GM12878 (cell line): ENCODE measurements around the gene PTPN14. TPM values are rescaled to one million over a fixed set of nuclear protein-coding genes. Genes with fewer than 3 reads are reported as not detected.

Experiments
- ATAC-seq: fragments of 200-7000 bp; cut with Tn5 transposase; 3 replicates; pipeline ENCODE4 v1.9.1; 2020; ENCODE audit warnings: mild to moderate bottlenecking, moderate library complexity
- BruUV-seq: library from RNA; stranded (reverse); fragments of 400-500 nt; replicated peaks from 2 replicates; lab custom pipeline; 2021; lab: Mats Ljungman, UMichigan
- CTCF ChIA-PET: fragments of 300-600 bp; sonication (Branson Sonifier 250); formaldehyde crosslinking; extraction: SDS; loops from one replicate; lab custom pipeline; 2021; ENCODE audit warnings: inconsistent platforms; lab: Yijun Ruan, JAX
- POLR2A ChIA-PET: fragments of 350-600 bp; formaldehyde crosslinking; extraction: SDS; loops from one replicate; lab custom pipeline; 2021; ENCODE audit warnings: inconsistent platforms; lab: Charles Lee
- RAD21 ChIA-PET: fragments of 300-600 bp; sonication (Branson Sonifier 250); formaldehyde crosslinking; loops from one replicate; lab custom pipeline; 2023; ENCODE audit warnings: antibody characterized with exemption; ENCODE audit not compliant: unreplicated experiment; lab: Charles Lee
- SMC1A ChIA-PET: fragments of 300-600 bp; sonication (Branson Sonifier 250); formaldehyde crosslinking; loops from one replicate; lab custom pipeline; 2023; ENCODE audit not compliant: unreplicated experiment, uncharacterized antibody; lab: Charles Lee
- DNase-seq: peaks from one replicate; pipeline ENCODE4 v3.0.0-alpha.2; 2011; ENCODE audit warnings: low read depth, low spot score
- FAIRE-seq: peaks from 3 replicates; lab custom pipeline; 2011; peaks lifted over from hg19 to GRCh38; lab: Jason Lieb, UNC
- H2AFZ ChIP-seq: 2 replicates; pipeline ENCODE4 v1.6.0; 2011; ENCODE audit warnings: low read depth, low read length, control low read depth; ENCODE audit not compliant: control insufficient read depth
- H3K27ac ChIP-seq: 2 replicates; pipeline ENCODE4 v1.5.1; 2011; ENCODE audit warnings: control low read depth; ENCODE audit not compliant: control insufficient read depth, insufficient read depth
- H3K27me3 ChIP-seq, 2 experiments: replicated peaks in 1 of 2; 2 replicates each; pipeline versions ENCODE4 v1.6.0 to v1.6.1; 2011; ENCODE audit warnings: low read length in 1 of 2; ENCODE audit not compliant: control insufficient read depth in 2 of 2, insufficient read depth in 2 of 2
- H3K36me3 ChIP-seq, 2 experiments: 2 replicates each; pipeline ENCODE4 v1.5.1; 2011; ENCODE audit warnings: low read length in 1 of 2; ENCODE audit not compliant: control insufficient read depth in 2 of 2, insufficient read depth in 2 of 2
- H3K4me1 ChIP-seq: 2 replicates; pipeline ENCODE4 v1.6.1; 2011; ENCODE audit warnings: mild to moderate bottlenecking, low read length, moderate library complexity, mixed read lengths; ENCODE audit not compliant: control insufficient read depth, insufficient read depth
- H3K4me2 ChIP-seq: 2 replicates; pipeline ENCODE4 v1.6.0; 2011; ENCODE audit warnings: control low read depth; ENCODE audit not compliant: control insufficient read depth, insufficient read depth
- H3K4me3 ChIP-seq: fragments of 200-600 bp; sonication (generic); 2 replicates; pipeline ENCODE4 v1.5.1; 2016
- H3K79me2 ChIP-seq: 2 replicates; pipeline ENCODE4 v1.6.0; 2011; ENCODE audit warnings: low read length; ENCODE audit not compliant: control insufficient read depth, insufficient read depth
- H3K9ac ChIP-seq: 2 replicates; pipeline ENCODE4 v1.8.0; 2011; ENCODE audit warnings: low read length, control low read depth, mixed read lengths; ENCODE audit not compliant: control insufficient read depth, insufficient read depth
- H3K9me3 ChIP-seq: replicated peaks from 3 replicates; pipeline ENCODE4 v1.5.1; 2011; ENCODE audit warnings: mild to moderate bottlenecking, low read length; ENCODE audit not compliant: control insufficient read depth, insufficient read depth
- H4K20me1 ChIP-seq: 2 replicates; pipeline ENCODE4 v1.6.0; 2011; ENCODE audit not compliant: control insufficient read depth, insufficient read depth
- HDAC6 ChIP-seq: fragments of 200-600 bp; sonication (generic); IDR thresholded peaks from one replicate; pipeline ENCODE4 v1.8.0; 2017; ENCODE audit warnings: antibody characterized with exemption; ENCODE audit not compliant: unreplicated experiment
- NFYB ChIP-seq: IDR thresholded peaks from 2 replicates; pipeline ENCODE4 v1.6.1; 2011; ENCODE audit warnings: low read depth, mild to moderate bottlenecking, low read length, improper control_type of control experiment, moderate library complexity; ENCODE audit not compliant: insufficient read depth
- NR2F1 ChIP-seq: fragments of 450-650 bp; conservative IDR thresholded peaks from 2 replicates; pipeline ENCODE4 v1.6.1; 2017; ENCODE audit warnings: mild to moderate bottlenecking
- WGBS: methylation state at CpG from one replicate; pipeline ENCODE4 v1.1.6; 2016; ENCODE audit warnings: low lambda C conversion rate; ENCODE audit not compliant: insufficient replicate concordance, insufficient coverage; ENCODE audit errors: missing lambda C conversion rate; 5-methylcytosine and 5-hydroxymethylcytosine counted together
- in situ Hi-C: fragments of 300-500 bp; cut with MboI; formaldehyde crosslinking; loops from 9 replicates; pipeline ENCODE4 v1.14.3; 2018; ENCODE audit warnings: mixed read lengths
- intact Hi-C: fragments of 100-400 bp; cut with micrococcal nuclease; formaldehyde crosslinking; loops from one replicate; pipeline ENCODE4 v1.14.2; 2022; ENCODE audit not compliant: unreplicated experiment
- polyA plus RNA-seq, 11 experiments: library from polyadenylated mRNA; depleted of rRNA in 4 of 11; unstranded in 6 of 11; stranded (reverse) in 5 of 11; fragments of >200 nt; fragmentation: Nextera tagmentation in 4 of 11; fragmentation: Illumina TruSeq in 1 of 11; extraction: Ambion mirVana in 4 of 11; extraction: Trizol in 1 of 11; gene quantifications; 1 replicate in 1 of 11; 2 replicates in 10 of 11; pipeline versions ENCODE4 v1.2.1 to v1.2.3, GENCODE V29; 2011 to 2016; ENCODE audit warnings: inconsistent platforms in 2 of 11, missing spikeins in 2 of 11, low read depth in 1 of 11
- total RNA-seq, 4 experiments: library from RNA; depleted of rRNA in 3 of 4; stranded (reverse); fragments of >200 nt in 3 of 4; fragmentation: Illumina TruSeq in 1 of 4; extraction: Trizol in 1 of 4; gene quantifications; 2 replicates each; pipeline versions ENCODE4 v1.2.1 to v1.2.3, GENCODE V29; 2013 to 2021
- TF ChIP-seq, protein P1 (sequence below): IDR thresholded peaks from 2 replicates; pipeline ENCODE4 v1.6.1; 2011; ENCODE audit warnings: borderline replicate concordance, low read depth, mild to moderate bottlenecking, moderate library complexity, mixed read lengths, low read length; ENCODE audit not compliant: insufficient read depth; ENCODE audit errors: extremely low read length

Gene PTPN14
- total and polyA plus RNA-seq, 10 of the 15 experiments (the other 5 are each of a cell fraction or from before 2014, with no cell fraction given), result 0.05 to 5.1 (median 0.44) TPM

DNA sequence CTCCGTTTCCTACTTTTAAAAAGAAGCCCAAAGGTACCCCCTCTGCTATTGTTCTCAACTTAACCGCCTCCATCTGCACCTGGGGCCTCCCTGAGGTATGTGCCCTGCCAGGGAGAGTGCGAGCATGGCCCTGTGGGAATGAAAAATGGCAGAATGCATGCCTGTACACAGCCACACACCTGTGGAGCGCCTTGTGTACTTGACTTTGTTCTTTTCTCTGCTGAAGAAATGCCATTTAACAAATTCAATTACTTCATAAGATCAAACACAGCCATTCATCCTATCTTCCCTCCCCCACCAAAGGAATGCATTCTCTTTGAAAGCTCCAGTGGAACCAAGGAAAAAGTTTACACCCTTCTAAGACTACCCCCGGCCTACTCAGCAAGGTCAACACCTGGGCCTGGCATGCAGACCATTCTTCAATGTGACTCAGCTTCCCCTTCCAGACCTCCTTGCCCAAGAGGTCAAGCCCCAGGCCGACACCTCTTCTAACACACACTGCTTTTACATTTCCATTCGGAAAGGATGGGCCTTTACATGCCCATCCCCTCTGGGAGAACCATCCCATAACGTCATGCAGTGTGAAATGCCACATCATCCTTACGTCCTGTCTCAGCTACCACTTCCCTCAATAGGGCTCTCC lies 146.7 kb downstream of the PTPN14 start:
- DNase-seq, result no peak
- 23% methylated on average over 9 of the region's 9 CpGs for WGBS
- ChIA-PET POLR2A (interaction anchor here (1.0 to 2.0 kb wide), 6 partner anchors 8 to 35 kb away, joined by 3 to 9 read pairs (median 6); no protein-coding TSS in a partner anchor), CTCF (interaction anchor here (0.6 to 2.8 kb wide), 14 partner anchors 8 to 1161 kb away, joined by 3 to 11 read pairs (median 4); no protein-coding TSS in a partner anchor), RAD21 (interaction anchor here (0.6 to 2.3 kb wide), 17 partner anchors 8 to 1261 kb away, joined by 3 to 23 read pairs (median 5); no protein-coding TSS in a partner anchor), SMC1A (interaction anchor here (0.6 to 3.7 kb wide), 23 partner anchors 10 to 200 kb away, joined by 3 to 35 read pairs (median 4); no protein-coding TSS in a partner anchor)
- Histone ChIP-seq H3K36me3 (no peaks in the 10 kb centered on the region), H4K20me1 (no peaks in the 10 kb centered on the region), H3K27me3 (no peaks in the 10 kb centered on the region), H3K79me2 (no peaks in the 10 kb centered on the region), H3K27ac (no peak overlapping the region), H3K9me3 (no peaks in the 10 kb centered on the region), H3K9ac (no peak overlapping the region), H3K4me3 (no peak overlapping the region), H2AFZ (no peak overlapping the region), H3K4me2 (no peak overlapping the region), H3K4me1 (no peaks in the 10 kb centered on the region)
- no peak for FAIRE-seq
- TF ChIP-seq, protein P1, sequence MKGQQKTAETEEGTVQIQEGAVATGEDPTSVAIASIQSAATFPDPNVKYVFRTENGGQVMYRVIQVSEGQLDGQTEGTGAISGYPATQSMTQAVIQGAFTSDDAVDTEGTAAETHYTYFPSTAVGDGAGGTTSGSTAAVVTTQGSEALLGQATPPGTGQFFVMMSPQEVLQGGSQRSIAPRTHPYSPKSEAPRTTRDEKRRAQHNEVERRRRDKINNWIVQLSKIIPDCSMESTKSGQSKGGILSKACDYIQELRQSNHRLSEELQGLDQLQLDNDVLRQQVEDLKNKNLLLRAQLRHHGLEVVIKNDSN, result no peak
- TF ChIP-seq NR2F1, result 0 out of 2 replicates have a peak, but pooled peaks have one; percentile 18
- TF ChIP-seq HDAC6, result no peak
- TF ChIP-seq NFYB, result no peak
- intact Hi-C loops, result no loop called here
- peak; percentile 69 for ATAC-seq
- BruUV-seq, result no TSS peak
- in situ Hi-C loops, result no loop called here
